GM18502 (cell line): ENCODE results near the gene SLC35F2.
A peak's percentile ranks its signal among the peaks of the same experiment; 100 is the strongest.
"Not testable (repeated sequence)": the region's sequence is repeated elsewhere in the genome, so short reads cannot be mapped to it uniquely, and the experiment has no call there.

Experiments used
- ATAC-seq: cut with Tn5 transposase; IDR thresholded peaks from one replicate; pipeline ENCODE4 v1.9.1; 2021; ENCODE audit warnings: mild to moderate bottlenecking; ENCODE audit not compliant: unreplicated experiment, poor library complexity

The SLC35F2 gene

DNA sequence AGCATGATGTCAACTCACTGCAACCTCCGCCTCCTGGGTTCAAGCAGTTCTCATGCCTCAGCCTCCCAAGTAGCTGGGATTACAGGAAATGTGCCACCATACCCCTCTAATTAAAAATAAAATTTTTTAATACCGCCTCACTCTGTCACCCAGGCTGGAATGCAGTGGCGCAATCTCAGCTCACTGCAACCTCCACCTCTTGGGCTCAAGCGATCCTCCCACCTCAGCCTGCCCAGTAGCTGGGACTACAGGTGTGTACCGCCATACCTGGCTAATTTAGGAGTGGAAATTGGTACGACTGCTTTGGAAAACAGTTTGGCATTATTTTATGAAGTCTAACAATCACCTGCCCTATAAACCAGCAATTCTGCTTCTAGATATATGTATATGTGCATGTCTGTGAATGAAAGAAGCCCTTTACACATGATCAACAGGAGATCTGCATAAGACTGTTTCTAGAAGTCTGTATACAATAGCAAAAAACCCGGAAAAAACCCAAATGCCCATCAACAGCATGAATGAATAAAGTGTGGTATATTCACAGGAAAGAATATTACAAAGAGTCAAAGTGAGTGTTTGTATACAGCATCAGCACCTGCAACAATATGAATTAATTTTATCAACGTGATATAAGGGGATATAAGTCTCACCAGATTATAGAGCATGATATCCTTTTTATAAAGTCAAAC, 16.0 kb downstream of the SLC35F2 start:
- no peak for ATAC-seq

DNA sequence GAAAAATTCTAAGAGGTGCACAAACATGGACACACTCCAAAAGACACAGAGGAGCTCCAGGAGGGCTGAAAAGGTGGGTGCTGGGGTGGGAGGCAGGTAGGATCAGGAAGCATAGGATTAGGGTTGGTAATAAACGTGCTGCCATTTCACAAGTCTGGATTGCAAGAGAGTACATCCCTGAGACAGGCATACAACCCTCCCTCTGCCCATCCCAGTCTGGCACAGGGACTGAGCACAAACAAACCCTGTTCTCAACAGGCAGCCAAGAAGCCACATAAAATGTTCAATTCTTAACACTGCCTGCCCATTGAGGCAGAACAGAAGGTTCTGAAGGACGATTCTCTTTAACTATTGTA, 18.5 kb downstream of the SLC35F2 start:
- ATAC-seq, result peak; percentile 35

- no peak for ATAC-seq
Measured at GRCh38 chr11:107836851-107837250, 21.7 kb downstream of the SLC35F2 start.

DNA sequence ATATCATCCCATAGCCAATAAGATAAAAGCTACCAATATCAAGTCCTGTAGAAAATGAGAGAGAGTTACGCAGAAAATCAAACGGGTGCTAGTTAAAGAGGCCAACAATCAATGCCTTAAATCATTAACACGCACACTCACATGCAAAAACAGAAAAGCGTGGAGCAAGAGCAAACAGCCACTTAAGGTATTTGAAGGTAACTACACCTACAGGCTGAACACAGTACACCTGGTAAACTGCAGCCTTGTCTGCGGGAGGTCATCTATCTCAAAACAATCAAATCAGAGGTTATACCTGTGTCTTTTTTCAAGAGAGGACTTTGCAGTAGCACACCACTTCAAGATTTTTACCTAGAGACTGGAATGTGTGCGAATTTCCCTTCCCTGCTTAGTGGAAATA, 23.6 kb downstream of the SLC35F2 start:
- no peak for ATAC-seq

- ATAC-seq, result not testable (repeated sequence)
Measured at GRCh38 chr11:107833926-107834325, 24.7 kb downstream of the SLC35F2 start.

DNA sequence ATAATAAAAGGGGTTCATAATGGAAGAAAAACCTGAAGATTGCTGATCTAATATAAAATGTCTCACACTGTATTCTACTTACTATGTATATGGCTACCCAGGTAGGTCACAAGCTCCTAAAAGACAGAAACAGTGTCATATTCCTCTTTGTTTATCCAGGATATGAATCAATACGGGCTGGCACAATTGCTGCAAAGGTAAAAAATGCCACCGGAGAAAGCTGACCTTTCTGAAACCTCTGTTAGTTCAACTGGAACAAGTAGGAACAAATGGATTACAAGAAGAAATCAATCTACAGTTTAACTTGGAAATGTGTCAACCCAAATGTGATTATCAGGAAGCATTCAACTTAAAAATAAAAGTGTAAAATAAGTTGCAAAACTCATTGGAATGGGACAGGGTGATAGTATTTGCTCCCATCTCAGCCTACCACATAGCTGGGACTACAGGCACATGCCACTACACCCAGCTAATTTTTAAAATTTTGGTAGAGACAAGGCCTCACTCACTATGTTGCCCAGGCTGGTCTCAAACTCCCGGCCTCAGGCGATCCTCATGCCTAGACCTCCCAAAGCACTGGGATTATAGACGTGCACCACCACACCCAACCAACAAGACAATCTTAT, 27.6 kb downstream of the SLC35F2 start:
- no peak for ATAC-seq

GRCh38 chr11:107827041-107827440, 31.5 kb downstream of the SLC35F2 start:
- no peak for ATAC-seq

DNA sequence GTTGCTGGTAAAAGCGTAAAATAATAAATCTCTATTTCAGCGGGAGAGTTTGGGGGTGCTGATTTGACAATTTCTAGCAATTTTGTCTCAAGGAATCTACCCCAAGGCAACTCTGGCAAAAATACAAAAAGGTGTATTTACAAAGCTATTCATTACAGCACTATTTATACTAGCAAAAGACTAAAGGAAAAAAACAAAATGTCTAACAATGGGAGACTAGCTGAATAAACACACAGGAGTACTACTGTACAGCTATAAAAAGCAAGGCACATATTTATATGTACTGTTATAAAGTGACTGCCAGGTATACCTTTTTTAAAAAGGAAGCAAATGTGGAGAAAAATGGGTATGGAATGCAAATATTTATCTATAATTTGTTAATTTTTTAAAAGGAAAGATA, 32.7 kb downstream of the SLC35F2 start:
- no peak for ATAC-seq

DNA sequence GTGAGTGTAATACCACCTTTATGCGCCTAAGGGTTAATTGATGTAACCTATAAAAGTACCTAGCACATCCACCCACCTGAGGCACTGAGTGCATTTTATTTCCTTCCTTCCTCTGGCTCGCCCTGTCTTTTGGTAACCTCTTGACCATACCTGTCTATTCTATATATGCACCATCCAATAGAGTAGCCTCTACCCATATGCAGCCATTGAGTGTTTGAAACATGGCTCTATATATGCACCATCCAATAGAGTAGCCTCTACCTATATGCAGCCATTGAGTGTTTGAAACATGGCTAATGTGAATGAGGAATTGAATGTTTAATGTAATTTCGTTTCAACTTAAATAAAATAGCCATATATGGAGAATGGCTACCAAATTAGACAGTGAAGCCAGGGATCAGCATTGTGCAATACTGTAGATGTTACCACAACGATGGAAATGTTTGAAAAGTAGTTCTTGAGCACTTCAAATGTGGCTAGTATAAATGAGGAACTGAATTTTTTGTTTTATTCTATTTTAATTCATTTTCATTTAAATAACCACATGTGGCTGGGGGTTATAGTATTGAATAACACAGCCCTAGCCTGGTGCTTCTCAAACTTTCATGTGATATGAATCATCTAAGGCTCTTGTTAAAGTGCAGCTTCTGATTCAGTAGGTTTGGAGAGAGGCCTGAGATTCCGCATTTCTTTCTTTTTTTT, 33.8 kb downstream of the SLC35F2 start:
- ATAC-seq, result no peak

- ATAC-seq, result no peak
Measured at GRCh38 chr11:107821199-107821927, 37.2 kb downstream of the SLC35F2 start.

DNA sequence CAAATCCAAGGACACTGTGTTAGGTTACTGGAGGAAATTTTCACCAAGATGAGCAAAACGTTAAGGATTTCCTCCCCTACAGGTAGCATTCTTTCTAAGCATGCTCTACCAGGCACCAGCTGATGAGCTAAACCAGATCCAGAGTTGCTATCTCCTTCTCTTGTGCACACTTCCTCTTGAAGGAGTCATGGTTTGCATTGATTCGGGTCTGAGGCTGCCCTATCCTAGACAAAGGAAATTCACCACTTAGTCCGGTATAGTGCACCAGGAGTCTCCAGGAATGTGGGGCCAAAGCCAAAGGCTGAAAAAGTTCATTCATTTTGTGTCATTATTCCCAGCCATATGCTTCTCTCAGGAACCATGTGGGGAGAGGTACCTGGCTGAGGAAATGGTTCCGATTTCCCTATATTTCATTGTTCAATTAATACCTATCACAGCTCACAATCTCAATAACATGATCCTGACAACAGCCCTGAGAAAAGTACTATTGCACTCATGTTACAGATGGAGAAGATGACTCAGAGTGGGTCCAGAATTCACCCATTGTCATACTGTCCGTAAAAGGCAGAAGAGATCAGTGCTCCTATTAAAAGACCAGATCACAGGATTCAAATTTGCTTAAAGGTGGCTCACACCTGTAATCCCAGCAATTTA, 39.1 kb downstream of the SLC35F2 start:
- ATAC-seq, result no peak

DNA sequence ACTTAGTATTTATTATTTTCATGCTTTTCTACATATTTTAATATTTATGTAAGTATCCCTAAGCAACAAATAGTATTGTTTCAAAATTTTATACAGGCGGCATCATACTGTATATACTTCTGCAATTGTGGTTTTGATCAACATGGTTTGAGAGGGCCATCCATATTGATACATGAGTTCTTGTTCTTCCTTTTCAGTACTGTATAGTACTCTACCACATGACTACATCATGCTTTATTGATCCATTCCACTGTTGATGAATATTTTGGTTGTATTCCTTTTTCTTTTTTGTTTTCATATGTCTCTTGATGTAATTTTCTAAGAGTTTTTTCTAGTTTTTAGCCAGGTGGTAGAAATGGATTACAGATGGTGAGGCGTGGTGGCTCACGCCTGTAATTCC, 40.1 kb downstream of the SLC35F2 start:
- no peak for ATAC-seq

DNA sequence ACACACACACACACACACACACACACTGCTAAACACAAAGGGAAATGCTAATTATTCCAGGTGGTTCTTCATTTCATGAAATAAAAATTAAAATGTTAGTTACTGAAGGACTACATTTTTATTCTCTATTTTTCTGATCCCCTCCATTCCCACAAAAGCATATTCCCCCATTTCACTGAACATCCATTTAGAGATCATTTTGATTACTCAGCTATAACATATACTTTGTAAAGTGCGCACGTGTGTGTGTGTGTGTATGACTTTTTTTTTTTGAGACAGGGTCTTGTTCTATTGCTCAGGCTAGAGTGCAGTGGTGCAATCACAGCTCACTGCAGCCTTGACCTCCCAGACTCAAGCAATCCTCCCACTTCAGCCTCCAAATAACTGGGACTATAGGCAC, 42.6 kb downstream of the SLC35F2 start:
- ATAC-seq, result no peak

- ATAC-seq, result no peak
Measured at GRCh38 chr11:107810875-107811274, 47.7 kb downstream of the SLC35F2 start.

DNA sequence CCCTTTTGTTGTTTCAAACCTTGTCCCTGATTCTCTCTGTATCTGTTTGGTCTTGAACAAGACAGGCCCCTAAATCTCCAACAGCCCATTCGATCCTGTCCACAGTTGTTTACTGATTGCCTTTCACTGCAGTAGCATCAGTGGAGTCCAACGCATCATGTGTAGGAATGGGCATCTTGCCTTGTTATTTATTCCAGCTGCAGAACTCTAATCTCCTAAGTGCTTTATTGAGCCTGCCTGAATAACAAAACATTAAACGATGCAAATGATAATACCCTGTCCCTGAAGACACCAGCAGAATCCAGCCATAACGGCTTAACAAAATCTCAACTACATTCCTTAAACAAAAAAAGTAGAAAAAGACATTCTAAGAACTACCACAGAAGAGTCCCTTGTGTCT, 50.1 kb downstream of the SLC35F2 start:
- no peak for ATAC-seq

DNA sequence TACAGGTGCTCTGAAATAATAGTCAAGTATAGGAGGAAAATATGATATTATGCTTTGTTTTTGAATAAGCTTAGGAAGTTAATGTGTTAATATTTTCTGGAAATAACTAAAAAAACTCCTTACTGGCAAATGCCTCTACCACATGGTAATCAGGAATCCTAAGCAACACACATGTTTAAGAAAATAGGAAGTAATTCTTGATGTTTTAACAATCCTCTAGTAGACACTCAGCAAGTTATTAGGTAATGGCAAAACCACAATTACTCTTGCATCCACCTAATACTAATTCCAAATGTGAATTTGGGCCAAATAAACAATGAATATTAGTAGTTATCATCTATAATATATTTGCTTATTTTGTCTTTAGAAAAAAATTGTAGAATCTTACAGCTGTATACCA, 53.6 kb downstream of the SLC35F2 start:
- ATAC-seq, result no peak

- no peak for ATAC-seq
Measured at GRCh38 chr11:107804211-107804610, 54.4 kb downstream of the SLC35F2 start.

- no peak for ATAC-seq
Measured at GRCh38 chr11:107801641-107802040, 56.9 kb downstream of the SLC35F2 start.

DNA sequence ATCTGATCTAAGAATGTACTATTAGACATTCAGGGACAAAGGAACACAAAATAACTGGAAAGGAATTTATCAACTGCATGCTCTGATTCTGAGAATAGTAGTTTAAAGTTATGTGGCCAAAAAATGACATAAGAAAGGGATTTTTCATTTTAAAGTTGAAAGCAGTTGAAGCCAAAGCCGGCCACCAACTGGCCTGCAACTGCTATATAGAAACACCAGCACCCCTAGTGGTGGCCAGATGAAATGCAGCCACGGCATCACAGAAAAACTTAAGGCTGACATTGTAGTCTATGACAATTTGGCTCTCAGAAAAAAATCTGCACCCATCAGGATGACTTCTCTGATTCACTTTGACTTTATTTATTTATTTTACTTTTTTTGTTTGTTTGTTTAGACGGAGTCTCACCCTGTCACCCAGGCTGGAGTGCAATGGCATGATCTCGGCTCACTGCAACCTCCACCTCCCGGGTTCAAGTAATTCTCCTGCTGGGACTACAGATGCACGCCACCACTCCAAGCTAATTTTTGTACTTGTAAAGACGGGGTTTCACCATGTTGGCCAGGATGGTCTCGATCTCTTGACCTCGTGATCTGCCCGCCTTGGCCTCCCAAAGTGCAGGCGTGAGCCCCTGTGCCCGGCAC, 59.2 kb downstream of the SLC35F2 start:
- ATAC-seq, result peak; percentile 87

GRCh38 chr11:107792049-107792443, 66.5 kb downstream of the SLC35F2 start:
- no peak for ATAC-seq
